GM18507 (cell line): Measurements from ENCODE around the gene ZNF675.
"Not testable (repeated sequence)": the region's sequence is repeated elsewhere in the genome, so short reads cannot be mapped to it uniquely, and the experiment has no call there.

Experiments
- DNase-seq: peaks from one replicate; pipeline ENCODE4 v3.0.0; 2011; ENCODE audit warnings: low read depth; ENCODE audit not compliant: insufficient read length; ENCODE audit errors: extremely low spot score
- FAIRE-seq: peaks from 2 replicates; lab custom pipeline; 2011; peaks lifted over from hg19 to GRCh38; lab: Jason Lieb, UNC

ZNF675 gene

DNA sequence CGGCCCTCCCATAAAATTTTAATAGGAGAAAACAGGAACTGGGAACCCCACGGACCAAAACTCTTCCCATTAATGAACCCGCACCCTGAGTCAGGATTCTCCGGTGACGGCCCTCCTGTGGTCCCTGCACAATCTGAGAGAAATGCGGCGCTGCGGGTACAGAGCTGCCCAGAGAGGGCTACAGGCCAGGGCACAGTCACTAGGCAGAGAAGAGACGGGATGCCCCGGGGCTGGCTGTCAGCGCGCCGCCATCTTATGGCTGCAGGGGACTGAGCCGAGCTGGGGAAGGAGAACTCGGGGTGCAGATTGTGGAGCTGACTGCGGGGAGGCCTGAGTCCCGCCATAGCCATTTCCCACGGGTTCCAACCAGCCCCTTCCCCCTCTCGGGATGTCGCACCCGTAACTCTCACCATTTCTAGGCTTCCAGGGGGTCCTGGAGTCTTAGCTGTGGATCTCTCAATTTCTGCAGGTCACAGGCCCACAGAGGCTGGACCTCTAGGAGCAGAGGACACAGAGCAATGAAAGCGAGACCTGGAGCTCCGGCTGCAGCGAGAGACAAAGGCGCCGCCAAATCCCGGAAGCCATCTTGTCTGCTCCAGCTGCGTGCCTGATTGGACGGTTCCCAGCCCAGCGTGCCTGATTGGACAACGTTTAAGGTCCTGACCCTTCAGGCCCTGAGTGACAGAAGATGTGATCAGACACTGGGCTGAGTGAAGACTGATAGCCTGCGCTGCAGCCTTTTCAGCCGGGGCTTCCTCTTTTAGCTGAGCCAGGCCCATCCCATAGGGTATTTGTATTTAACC, at the start of gene ZNF675:
Gene ZNF675, minus strand, starts transcription at position 592 of the 803 bp plus-strand sequence. Its CDS starts 179 bp downstream, at position 413.
- peak; percentile 97 for FAIRE-seq
- DNase-seq: peak; percentile 49

DNA sequence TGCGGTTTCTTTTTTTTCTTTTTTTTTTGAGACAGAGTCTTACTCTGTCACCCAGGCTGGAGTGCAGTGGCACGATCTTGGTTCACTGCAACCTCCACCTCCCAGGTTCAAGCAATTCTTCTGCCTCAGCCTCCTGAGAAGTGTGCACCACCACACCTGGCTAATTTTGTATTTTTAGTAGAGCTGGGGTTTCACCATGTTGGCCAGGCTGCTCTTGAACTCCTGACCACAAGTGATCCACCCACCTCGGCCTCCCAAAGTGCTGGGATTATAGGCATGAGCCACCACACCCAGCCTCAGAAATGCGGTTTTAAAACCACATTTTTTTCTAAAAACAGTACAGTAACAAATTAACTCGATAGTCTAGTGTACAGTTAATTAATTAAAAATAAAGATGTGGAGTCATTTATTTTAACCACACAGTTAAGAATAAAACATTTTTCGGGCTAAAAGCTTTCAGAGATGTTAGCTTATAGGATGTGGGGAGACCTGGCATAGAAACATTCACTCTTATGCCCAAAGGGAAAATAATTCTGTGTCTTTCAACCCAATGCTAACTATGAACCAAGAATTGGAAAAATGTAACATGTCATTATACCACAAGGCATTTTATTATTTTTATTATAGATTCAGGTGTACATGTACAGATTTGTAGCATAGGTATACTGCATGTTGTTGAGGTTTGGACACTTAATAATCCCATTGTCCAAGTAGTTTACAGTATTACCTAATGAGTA, 43.9 kb upstream of the ZNF675 start:
- DNase-seq, FAIRE-seq: not testable (repeated sequence)

DNA sequence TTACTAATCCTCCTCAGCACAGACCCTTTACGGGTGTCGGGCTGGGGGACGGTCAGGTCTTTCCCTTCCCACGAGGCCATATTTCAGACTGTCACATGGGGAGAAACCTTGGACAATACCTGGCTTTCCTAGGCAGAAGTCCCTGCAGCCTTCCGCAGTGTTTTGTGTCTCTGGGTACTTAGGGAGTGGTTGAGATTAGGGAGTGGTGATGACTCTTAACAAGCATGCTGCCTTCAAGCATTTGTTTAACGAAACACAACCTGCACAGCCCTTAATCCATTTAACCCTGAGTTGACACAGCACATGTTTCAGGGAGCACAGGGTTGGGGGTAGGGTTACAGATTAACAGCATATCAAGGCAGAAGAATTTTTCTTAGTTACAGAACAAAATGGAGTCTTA, 37.1 kb upstream of the ZNF675 start:
- not testable (repeated sequence) for FAIRE-seq

DNA sequence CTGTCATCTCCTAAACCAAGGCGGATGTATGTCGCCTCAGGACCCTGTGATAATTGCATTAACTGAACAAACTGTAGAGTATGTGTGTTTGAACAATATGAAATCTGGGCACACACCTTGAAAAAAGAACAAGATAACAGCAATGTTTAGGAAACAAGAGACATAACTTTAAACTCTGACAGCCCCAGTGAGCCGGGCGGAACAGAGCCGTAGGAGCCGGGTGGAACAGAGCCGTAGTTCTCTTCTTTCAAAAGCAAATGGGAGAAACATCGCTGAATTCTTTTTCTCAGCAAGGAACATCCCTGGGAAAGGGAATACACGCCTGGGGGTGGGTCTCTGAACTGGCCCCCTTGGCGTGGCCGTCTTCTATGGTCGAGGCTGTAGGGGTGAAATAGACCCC, 31.8 kb upstream of the ZNF675 start:
- FAIRE-seq: no peak
- DNase-seq: no peak

More for the DNA sequence above, 37.1 kb upstream of the ZNF675 start:
- not testable (repeated sequence) for DNase-seq

DNA sequence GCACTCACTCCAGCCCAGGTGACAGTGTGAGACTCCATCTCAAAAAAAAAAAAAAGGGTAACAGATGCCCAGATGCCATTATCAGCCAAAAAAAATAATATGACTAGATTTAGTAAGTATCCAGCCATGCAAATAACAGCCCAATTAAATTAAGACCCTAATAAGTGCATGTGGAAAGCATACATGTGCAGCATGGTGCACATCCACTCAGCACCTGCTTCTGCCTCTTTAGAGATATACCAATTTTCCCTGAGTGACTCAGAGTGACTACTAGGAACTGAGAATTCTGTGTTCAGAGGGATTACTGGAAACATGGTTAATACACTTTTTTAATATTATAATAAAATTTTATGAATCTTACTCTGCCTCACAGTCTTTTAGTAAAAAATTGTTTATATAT, 29.8 kb upstream of the ZNF675 start:
- DNase-seq (no peak), FAIRE-seq (no peak)

DNA sequence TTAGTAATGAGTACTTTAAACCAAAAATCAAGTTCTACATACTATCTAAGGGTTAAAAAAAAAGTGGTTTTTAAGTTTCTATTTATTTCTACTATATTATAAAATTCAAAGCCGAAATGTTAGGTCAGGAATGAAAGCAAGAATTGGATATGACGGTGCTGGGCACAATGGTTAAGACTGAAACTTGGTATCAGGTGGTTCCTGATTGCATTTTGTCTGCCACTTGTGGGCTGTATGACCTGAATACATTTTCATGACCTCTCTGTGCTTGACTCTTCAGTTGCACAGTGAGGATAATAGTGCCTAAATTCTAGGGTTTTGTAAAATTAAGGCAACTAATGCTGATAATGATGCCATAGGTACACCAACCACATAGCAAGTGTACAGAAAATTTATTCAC, 22.3 kb upstream of the ZNF675 start:
- DNase-seq (no peak), FAIRE-seq (no peak)

DNA sequence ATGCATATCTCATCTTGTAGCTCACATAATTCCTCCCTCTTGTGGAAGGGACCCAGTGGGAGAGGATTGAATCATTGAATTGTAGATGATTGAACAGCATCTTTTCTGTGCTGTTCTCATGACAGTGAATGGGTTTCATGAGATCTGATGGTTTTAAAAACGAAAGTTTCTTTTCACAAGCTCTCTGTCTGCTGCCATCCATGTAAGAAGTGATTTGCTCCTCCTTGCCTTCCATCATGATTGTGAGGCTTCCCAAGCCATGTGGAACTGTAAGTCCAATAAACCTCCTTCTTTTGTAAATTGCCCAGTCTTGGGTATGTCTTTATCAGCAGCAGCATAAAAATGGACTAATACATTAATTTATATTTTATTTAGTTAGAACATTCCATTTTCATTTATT, 19.6 kb upstream of the ZNF675 start:
- FAIRE-seq (no peak), DNase-seq (no peak)

DNA sequence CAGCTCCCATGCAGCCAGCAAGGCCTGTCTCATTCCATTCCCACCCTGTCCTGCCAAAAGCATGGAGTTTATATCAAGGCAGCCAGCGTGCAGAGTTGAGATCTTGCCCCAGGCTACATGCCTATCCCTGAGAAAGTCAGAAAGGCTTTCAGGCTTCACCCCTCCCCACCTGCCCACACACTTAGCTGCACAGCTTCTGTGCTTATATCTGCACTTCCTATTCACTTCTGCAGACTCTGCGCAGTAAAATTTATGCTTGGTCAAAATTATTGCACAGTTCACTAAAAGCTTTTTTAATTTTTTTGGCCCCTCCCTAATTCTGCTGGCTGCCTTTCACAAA, 12.5 kb upstream of the ZNF675 start:
- FAIRE-seq (no peak), DNase-seq (no peak)

DNA sequence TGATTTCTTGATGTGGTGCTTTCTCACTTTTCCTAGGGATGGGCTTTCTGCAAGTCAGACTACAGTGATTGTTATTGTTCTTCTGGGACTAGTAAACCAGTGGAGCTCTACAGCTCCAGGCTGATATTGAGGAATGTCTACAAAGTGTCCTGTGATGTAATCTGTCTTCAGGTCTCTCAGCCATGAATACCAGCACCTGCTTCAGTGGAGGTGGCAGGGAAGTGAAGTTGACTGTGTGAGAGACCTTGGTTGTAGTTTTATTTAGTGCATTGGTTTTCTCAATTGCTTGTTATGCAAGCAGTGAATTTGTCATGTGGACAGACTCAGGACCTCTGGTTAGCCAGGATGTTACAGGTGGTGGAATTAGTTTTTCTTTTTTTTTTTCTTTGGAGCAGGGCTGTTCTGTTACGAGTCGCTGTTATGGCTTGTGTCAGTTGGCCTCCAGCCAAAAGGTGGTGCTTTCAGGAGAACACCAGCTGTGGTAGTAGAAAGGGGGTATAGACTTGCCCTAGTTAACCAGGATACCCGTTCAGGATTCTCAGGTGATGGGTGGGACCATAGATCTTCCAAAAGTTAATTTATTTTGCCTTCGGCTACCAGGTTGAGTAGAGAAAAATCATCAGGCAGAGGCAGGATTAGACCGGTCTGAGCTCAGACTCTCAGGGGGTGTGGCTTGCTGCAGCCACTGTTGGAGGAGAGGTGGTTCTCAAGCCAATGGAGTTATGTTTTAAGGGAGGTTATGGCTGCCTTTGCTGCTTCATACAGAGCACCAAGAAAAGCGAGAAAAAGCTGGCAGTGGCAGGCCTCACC, 11.9 kb upstream of the ZNF675 start:
- DNase-seq (no peak), FAIRE-seq (no peak)

DNA sequence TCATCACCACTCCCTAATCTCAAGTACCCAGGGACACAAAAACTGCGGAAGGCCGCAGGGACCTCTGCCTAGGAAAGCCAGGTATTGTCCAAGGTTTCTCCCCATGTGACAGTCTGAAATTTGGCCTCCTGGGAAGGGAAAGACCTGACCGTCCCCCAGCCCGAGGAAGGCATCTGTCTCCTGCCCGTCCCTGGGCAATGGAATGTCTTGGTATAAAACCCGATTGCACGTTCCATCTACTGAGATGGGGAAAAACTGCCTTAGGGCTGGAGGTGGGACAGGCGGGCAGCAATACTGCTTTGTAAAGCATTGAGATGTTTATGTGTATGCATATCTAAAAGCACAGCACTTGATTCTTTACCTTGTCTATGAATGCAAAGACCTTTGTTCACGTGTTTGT, 5.9 kb upstream of the ZNF675 start:
- not testable (repeated sequence) for FAIRE-seq

DNA sequence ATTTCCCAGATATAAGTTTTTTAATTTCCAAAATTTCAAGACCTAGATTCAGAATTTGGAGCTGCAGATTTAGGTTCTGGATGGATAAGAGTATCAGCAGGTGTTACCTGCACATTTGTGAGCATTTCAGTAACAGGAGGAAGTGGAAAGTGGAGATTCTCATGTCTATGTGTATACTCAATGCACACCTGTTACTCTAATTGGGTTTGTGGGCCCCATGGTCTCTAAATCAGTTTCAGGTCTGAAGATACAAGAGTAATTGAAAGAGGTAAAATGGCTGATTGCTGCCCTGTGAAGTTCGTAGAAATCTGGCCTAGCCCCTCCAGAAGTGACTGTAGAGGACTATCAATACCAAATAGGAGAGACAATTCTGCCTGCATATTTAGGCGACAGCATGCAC, 13.9 kb downstream of the ZNF675 start:
- no peak for DNase-seq
- FAIRE-seq: no peak

More for the DNA sequence above, 5.9 kb upstream of the ZNF675 start:
- DNase-seq: not testable (repeated sequence)

DNA sequence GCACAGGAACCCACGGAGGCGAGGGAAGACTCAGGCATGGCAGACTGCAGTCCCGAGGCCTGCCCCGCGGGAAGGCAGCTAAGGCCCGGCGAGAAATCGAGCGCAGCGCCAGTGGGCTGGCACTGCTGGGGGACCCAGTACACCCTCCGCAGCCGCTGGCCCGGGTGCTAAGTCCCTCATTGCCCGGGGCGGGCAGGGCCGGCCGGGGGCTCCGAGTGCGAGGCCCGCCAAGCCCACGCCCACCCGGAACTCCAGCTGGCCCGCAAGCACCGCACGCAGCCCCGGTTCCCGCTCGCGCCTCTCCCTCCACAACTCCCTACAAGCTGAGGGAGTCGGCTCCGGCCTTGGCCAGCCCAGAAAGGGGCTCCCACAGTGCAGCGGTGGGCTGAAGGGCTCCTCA, 18.4 kb downstream of the ZNF675 start:
- not testable (repeated sequence) for DNase-seq, FAIRE-seq

DNA sequence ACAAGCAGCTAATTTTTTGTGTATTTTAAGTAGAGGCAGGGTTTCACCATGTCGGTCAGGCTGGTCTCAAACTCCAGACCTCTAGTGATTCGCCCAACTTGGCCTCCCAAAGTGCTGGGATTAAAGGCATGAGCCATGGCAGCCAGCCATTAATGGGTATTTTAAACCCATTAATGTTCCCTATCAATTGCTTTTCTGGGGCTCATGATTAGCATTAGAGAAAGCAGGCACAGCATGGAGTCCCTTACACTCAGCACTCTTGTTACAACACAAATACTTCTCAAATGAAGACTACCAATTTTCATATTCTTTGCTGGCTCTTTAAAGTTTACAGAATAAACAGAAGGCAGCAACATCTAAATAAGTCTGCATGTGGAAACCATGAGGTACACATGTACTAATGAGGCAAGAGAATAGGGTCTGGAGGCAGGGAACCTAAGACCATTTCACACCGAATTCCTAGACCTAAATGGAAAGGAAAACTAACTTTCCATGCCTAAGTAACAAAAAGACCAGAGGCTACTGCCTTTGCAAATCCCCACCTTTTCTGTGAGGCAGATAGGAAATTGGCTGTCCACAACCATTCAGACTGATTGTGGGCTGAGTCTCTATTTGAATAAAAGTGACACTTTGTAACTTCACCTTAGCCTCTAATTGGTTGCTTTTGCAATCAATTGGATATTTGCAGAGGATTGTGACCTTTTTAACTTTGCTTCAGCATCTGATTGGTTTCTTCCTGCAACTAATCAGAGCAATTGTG, 21.2 kb downstream of the ZNF675 start:
- FAIRE-seq (no peak), DNase-seq (no peak)

DNA sequence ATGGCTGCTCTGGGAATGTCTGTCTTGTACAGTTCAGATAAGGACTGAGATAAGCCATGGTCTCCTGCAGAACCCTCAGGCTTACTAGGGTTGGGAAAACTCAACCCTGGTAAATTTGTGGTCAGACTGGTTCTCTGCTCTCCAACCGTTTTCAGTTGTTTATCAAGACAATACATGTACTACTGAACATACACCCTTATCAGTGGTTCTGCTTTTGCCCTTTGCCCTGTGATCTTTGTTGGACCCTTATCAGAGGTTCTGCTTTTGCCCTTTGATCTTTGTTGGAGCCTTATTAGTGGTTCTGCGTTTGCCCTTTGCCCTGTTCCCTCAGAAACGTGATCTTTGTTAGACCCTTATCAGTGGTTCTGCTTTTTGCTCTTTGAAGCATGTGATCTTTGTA, 37.2 kb downstream of the ZNF675 start:
- not testable (repeated sequence) for FAIRE-seq, DNase-seq
